ENCODE results near the gene AP4M1. TPM values are rescaled to one million over a fixed set of nuclear protein-coding genes. Genes with fewer than 3 reads are reported as not detected.

The AP4M1 gene
- polyA plus RNA-seq, 2 of the 4 experiments (the other 2 are of a cell fraction), result 16.6 to 18.3 TPM

- FAIRE-seq, result no peak
- CTCF ChIA-PET, result interaction anchor here (0.8 to 23.1 kb wide), 4 partner anchors 21 to 310 kb away, joined by 3 to 245 read pairs (median 4); no protein-coding TSS in a partner anchor
- TF ChIP-seq CEBPB (IDR thresholded peaks at IDR 0.05) (no peak), GATA3 (IDR thresholded peaks at IDR 0.05; ENCODE audit: borderline replicate concordance) (no peak), EHF (CRISPR knock-in tag; IDR thresholded peaks at IDR 0.05) (no peak), HOXA7 (CRISPR knock-in tag; IDR thresholded peaks at IDR 0.05) (no peak), KDM5A (IDR thresholded peaks at IDR 0.05) (no peak), MAZ (IDR thresholded peaks at IDR 0.05; ENCODE audit: borderline replicate concordance, low read depth, low read length) (no peak), HDAC2 (IDR thresholded peaks at IDR 0.05) (no peak), RFX5 (IDR thresholded peaks at IDR 0.05) (no peak), MAX (IDR thresholded peaks at IDR 0.05) (no peak)
- TF ChIP-seq, protein P1, sequence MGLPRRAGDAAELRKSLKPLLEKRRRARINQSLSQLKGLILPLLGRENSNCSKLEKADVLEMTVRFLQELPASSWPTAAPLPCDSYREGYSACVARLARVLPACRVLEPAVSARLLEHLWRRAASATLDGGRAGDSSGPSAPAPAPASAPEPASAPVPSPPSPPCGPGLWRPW (IDR thresholded peaks at IDR 0.05), result no peak
- TF ChIP-seq, protein P2, sequence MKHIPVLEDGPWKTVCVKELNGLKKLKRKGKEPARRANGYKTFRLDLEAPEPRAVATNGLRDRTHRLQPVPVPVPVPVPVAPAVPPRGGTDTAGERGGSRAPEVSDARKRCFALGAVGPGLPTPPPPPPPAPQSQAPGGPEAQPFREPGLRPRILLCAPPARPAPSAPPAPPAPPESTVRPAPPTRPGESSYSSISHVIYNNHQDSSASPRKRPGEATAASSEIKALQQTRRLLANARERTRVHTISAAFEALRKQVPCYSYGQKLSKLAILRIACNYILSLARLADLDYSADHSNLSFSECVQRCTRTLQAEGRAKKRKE (CRISPR knock-in tag; IDR thresholded peaks at IDR 0.05; ENCODE audit: low read depth), result no peak
- TF ChIP-seq, protein P3, sequence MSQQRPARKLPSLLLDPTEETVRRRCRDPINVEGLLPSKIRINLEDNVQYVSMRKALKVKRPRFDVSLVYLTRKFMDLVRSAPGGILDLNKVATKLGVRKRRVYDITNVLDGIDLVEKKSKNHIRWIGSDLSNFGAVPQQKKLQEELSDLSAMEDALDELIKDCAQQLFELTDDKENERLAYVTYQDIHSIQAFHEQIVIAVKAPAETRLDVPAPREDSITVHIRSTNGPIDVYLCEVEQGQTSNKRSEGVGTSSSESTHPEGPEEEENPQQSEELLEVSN (IDR thresholded peaks at IDR 0.05; ENCODE audit: borderline replicate concordance, low read depth), result no peak
- H3K27ac ChIP-seq, result no peak overlapping the region
- no peak for ATAC-seq
- WGBS (ENCODE audit: missing lambda C conversion rate), result 70% methylated on average over 14 of the region's 30 CpGs
- peaks cover 45% of the 10 kb centered on the region for H3K4me1 ChIP-seq
- no peak for DNase-seq (ENCODE audit: low read depth in 1 of 2, low spot score in 1 of 2)
- POLR2A ChIA-PET, result interaction anchor here (0.5 kb wide), 1 partner anchor 9 kb away, joined by 4 read pairs; no protein-coding TSS in a partner anchor
- H3K9me3 ChIP-seq, result no peaks in the 10 kb centered on the region
- H3K4me3 ChIP-seq, result no peak overlapping the region
- no peak overlapping the region for H3K4me2 ChIP-seq
These were observed 53.4 kb downstream of the AP4M1 start for GRCh38 chr7:100154651-100155491.

- Histone ChIP-seq H3K9me3 (no peaks in the 10 kb centered on the region), H3K27ac (no peak overlapping the region), H3K4me1 (peaks cover 39% of the 10 kb centered on the region), H3K4me3 (no peak overlapping the region), H3K4me2 (no peak overlapping the region)
- ChIA-PET CTCF (interaction anchor here (0.8 to 23.1 kb wide), 6 partner anchors 11 to 310 kb away, joined by 3 to 245 read pairs (median 4); no protein-coding TSS in a partner anchor), POLR2A (interaction anchor here (0.5 kb wide), 1 partner anchor 8 kb away, joined by 4 read pairs; no protein-coding TSS in a partner anchor)
- ATAC-seq, result no peak
- FAIRE-seq, result no peak
- 89% methylated on average over 20 of the region's 20 CpGs for WGBS (ENCODE audit: missing lambda C conversion rate)
- DNase-seq (ENCODE audit: low read depth in 1 of 2, low spot score in 1 of 2), result no peak
- TF ChIP-seq GATA3 (IDR thresholded peaks at IDR 0.05; ENCODE audit: borderline replicate concordance) (no peak), TP53 (CRISPR knock-in tag; IDR thresholded peaks at IDR 0.05) (no peak), CEBPB (IDR thresholded peaks at IDR 0.05) (no peak), KDM1A (IDR thresholded peaks at IDR 0.05; ENCODE audit: low read depth) (peak; percentile 89; the same call in 1 of the 2 replicates), TFCP2L1 (CRISPR knock-in tag; IDR thresholded peaks at IDR 0.05) (no peak), ELK1 (IDR thresholded peaks at IDR 0.05; ENCODE audit: low read depth, low read length) (no peak), CBX8 (IDR thresholded peaks at IDR 0.05) (no peak), ZFP36 (IDR thresholded peaks at IDR 0.05; ENCODE audit: borderline replicate concordance, partially characterized antibody) (peak; percentile 63)
- TF ChIP-seq, protein P3 (IDR thresholded peaks at IDR 0.05; ENCODE audit: borderline replicate concordance, low read depth), result no peak
- TF ChIP-seq, protein P4, sequence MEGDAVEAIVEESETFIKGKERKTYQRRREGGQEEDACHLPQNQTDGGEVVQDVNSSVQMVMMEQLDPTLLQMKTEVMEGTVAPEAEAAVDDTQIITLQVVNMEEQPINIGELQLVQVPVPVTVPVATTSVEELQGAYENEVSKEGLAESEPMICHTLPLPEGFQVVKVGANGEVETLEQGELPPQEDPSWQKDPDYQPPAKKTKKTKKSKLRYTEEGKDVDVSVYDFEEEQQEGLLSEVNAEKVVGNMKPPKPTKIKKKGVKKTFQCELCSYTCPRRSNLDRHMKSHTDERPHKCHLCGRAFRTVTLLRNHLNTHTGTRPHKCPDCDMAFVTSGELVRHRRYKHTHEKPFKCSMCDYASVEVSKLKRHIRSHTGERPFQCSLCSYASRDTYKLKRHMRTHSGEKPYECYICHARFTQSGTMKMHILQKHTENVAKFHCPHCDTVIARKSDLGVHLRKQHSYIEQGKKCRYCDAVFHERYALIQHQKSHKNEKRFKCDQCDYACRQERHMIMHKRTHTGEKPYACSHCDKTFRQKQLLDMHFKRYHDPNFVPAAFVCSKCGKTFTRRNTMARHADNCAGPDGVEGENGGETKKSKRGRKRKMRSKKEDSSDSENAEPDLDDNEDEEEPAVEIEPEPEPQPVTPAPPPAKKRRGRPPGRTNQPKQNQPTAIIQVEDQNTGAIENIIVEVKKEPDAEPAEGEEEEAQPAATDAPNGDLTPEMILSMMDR (IDR thresholded peaks at IDR 0.05), result no peak
These were observed 54.3 kb downstream of the AP4M1 start for GRCh38 chr7:100155553-100156317.

All from A549 (cell line).